Placental pericyte (primary cell): ENCODE data around the gene WDR48. TPM values are rescaled to one million over a fixed set of nuclear protein-coding genes. Genes with fewer than 3 reads are reported as not detected.

Source experiments
- small RNA-seq: library from RNA; depleted of rRNA; stranded (forward); fragments of <200 nt; gene quantifications from one replicate; pipeline ENCODE3, GENCODE V24; 2012; ENCODE audit warnings: low replicate concordance
- total RNA-seq: library from RNA; depleted of rRNA; stranded (reverse); fragments of >200 nt; gene quantifications from 2 replicates; pipeline ENCODE4 v1.2.3, GENCODE V29; 2012

The WDR48 gene
- total RNA-seq: 23.2 and 32.2 TPM in 2 replicates

GRCh38 chr3:39051649-39052561, at the start of gene WDR48, which contains the start of gene SCN11A:
Gene WDR48, plus strand, starts transcription at chr3:39052016. Its CDS starts 10 bp downstream, at chr3:39052026.
Gene SCN11A, minus strand, starts transcription at chr3:39051944. Its CDS starts 101,582 bp downstream, at chr3:38950362.

GRCh38 chr3:39107388-39108199, 55.8 kb downstream of the WDR48 start, which contains the start of the genes GORASP1 and TTC21A:
Gene GORASP1, minus strand, starts transcription at chr3:39107627. Its CDS starts 86 bp downstream, at chr3:39107541.
Gene TTC21A, plus strand, starts transcription at chr3:39107680. Its CDS starts 158 bp downstream, at chr3:39107838.

Small RNAs within 50 kb of the gene (small RNA-seq; reads per million reads assigned to genes)
- not detected for gene RNU6-1227P

Other genes with a start within 250 kb of the WDR48 start
- not detected in 2 replicates for gene SCN10A, start 235.8 kb upstream of the WDR48 start, total RNA-seq
- under 0.01 TPM in 2 replicates for gene SCN11A, start 72 bp upstream of the WDR48 start, total RNA-seq
- gene GORASP1, start 55.6 kb downstream of the WDR48 start, total RNA-seq: 44.9 and 60.6 TPM in 2 replicates
- 2.7 and 3.5 TPM in 2 replicates for gene TTC21A, start 55.7 kb downstream of the WDR48 start, total RNA-seq
- gene CSRNP1, start 101.6 kb downstream of the WDR48 start, total RNA-seq: 23.6 and 65.7 TPM in 2 replicates
- 0.14 TPM in 1 of 2 replicates, not detected in the other for gene XIRP1, start 140.6 kb downstream of the WDR48 start, total RNA-seq
- not detected in 2 replicates for gene CX3CR1, start 228.0 kb downstream of the WDR48 start, total RNA-seq